ENCODE measurements around the gene TSR3.

TSR3 gene

GRCh38 chr16:1319041-1319440 is 32.6 kb downstream of the TSR3 start:
- H3K27me3 ChIP-seq (replicated peaks; ENCODE audit: control insufficient read depth, insufficient read depth, low read length): no peaks in the 10 kb centered on the region
- no peak for DNase-seq (ENCODE audit: extremely low read depth, insufficient read length)
- peaks cover 48% of the 10 kb centered on the region for H3K36me3 ChIP-seq (ENCODE audit: control insufficient read depth, insufficient read depth, low read length)
- TF ChIP-seq CTCF (IDR thresholded peaks at IDR 0.05; ENCODE audit: insufficient read depth, low read length, poor library complexity, severe bottlenecking): no peak
- H3K4me3 ChIP-seq (replicated peaks; ENCODE audit: low read depth, low read length): no peak overlapping the region

DNA sequence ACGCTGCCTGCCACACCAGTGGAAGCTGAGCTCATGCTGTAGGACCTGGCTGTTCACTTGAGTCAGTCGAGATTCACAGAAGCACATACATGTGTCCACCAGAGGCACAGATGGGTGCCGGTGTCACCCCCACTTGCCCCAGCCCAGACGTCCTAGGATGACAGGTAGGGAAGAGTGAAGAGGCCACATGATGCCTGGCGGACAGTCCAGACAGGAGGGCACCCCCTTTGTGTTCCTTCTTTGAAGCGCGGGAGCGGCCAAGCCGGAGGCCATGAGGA is 33.5 kb downstream of the TSR3 start:
- Histone ChIP-seq H3K4me3 (replicated peaks; ENCODE audit: low read depth, low read length) (no peak overlapping the region), H3K36me3 (ENCODE audit: control insufficient read depth, insufficient read depth, low read length) (peaks cover 49% of the 10 kb centered on the region), H3K27me3 (replicated peaks; ENCODE audit: control insufficient read depth, insufficient read depth, low read length) (no peaks in the 10 kb centered on the region)
- DNase-seq (ENCODE audit: extremely low read depth, insufficient read length): no peak
- no peak for TF ChIP-seq CTCF (IDR thresholded peaks at IDR 0.05; ENCODE audit: insufficient read depth, low read length, poor library complexity, severe bottlenecking)

DNA sequence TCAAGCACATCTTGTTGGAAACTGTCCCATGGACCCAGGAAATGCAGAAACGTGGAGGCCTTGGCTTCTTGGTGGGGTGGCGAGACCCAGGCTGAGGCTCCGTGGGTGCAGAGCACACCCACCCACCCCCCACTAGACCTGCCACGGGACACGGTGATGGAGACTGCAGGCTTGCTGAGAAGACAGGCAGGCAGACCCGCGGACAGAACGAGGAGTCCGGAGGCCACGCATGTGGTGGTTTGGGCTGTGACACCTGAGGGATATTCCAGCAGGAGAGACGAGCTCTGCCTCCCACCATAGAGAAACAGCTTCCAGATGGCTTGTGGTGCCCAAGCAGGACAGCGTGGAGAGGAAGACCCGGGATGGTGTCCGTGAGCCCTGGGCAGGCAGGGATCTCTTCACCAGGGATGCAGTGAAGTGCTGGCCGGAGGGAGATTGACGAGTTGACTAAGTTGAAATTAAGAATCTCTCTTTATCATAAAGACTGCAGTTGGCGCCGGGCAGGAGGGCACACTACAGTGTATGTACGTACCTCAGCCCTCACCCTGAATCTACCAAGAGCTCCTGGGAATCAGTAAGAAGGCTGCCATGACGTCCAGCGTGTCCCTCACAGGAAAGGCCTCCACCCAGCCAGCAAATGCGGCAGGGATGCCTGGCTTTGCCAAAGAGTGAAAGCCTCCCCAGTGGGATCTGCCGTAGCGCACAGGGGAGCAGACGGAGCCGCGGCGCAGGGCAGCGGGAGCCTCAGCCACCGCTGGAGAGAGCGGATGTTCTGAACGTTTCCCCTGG is 34.0 kb downstream of the TSR3 start:
- no peaks in the 10 kb centered on the region for H3K27me3 ChIP-seq (replicated peaks; ENCODE audit: control insufficient read depth, insufficient read depth, low read length)
- TF ChIP-seq CTCF (IDR thresholded peaks at IDR 0.05; ENCODE audit: insufficient read depth, low read length, poor library complexity, severe bottlenecking): no peak
- DNase-seq (ENCODE audit: extremely low read depth, insufficient read length): peak; percentile 18
- H3K4me3 ChIP-seq (replicated peaks; ENCODE audit: low read depth, low read length): no peak overlapping the region
- peaks cover 52% of the 10 kb centered on the region for H3K36me3 ChIP-seq (ENCODE audit: control insufficient read depth, insufficient read depth, low read length)

GRCh38 chr16:1316033-1316405 is 35.7 kb downstream of the TSR3 start:
- Histone ChIP-seq H3K27me3 (replicated peaks; ENCODE audit: control insufficient read depth, insufficient read depth, low read length) (no peaks in the 10 kb centered on the region), H3K36me3 (ENCODE audit: control insufficient read depth, insufficient read depth, low read length) (peaks cover 53% of the 10 kb centered on the region), H3K4me3 (replicated peaks; ENCODE audit: low read depth, low read length) (no peak overlapping the region)
- no peak for DNase-seq (ENCODE audit: extremely low read depth, insufficient read length)
- no peak for TF ChIP-seq CTCF (IDR thresholded peaks at IDR 0.05; ENCODE audit: insufficient read depth, low read length, poor library complexity, severe bottlenecking)

DNA sequence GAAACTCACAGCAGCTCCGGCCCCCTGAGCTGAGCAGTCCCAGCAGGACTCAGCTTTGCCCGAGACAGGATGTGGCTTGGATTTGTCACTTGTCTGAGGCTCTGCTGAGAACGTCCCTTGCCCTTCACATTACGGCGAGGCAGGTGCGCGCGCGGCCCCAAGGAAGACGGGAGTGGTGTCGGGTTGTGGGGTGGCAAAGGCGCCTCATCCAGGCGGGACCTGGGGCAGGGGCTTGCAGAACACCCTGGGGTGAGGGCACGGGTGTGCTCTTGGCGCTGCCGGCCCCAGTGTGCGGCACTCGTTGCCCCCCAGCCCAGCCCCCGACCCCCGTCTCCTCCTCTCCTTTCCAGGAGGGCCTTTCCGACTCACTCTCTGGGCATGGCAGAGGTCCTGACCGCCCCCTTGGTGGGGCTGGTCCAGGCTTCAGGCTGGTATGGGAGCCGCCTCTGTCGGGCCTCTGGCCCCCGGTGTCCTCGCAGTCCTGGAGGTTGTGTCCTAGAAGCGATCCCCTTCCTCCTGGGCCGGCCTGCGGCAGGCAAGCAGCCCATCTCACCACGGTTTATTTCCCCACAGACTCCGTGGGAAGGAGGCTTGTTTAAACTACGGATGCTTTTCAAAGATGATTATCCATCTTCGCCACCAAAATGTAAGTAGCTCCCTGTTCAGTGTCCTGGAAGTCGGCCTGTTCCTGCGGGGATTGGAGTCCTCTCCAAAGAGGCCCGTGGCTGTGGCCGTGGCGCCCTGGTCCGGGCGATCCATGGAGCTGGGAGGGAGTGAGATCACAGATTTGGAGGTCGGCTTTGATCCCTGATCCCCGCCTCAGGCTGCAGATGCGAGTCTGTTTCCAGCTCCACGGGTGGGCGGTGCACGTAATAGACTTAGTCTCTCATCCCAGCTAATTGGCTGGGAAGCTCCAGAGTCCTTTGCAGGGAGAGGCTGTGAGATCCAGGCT is 36.3 kb downstream of the TSR3 start:
- TF ChIP-seq CTCF (IDR thresholded peaks at IDR 0.05; ENCODE audit: insufficient read depth, low read length, poor library complexity, severe bottlenecking): no peak
- no peak for DNase-seq (ENCODE audit: extremely low read depth, insufficient read length)
- Histone ChIP-seq H3K27me3 (replicated peaks; ENCODE audit: control insufficient read depth, insufficient read depth, low read length) (no peaks in the 10 kb centered on the region), H3K36me3 (ENCODE audit: control insufficient read depth, insufficient read depth, low read length) (peaks cover 48% of the 10 kb centered on the region), H3K4me3 (replicated peaks; ENCODE audit: low read depth, low read length) (no peak overlapping the region)

Data from GM06990 (cell line).